OCI-LY1 (cell line): ENCODE results near the gene CDH22.

ENCODE experiments used
- H2AFZ ChIP-seq: fragments of 200-600 bp; sonication (generic), shearing (Covaris generic); 2 replicates; pipeline ENCODE4 v1.6.0; 2014; ENCODE audit warnings: antibody characterized with exemption, mild to moderate bottlenecking, low read length
- H3F3A ChIP-seq: fragments of 200-600 bp; sonication (generic), shearing (Covaris generic); 2 replicates; pipeline ENCODE4 v1.6.0; 2014; ENCODE audit warnings: mild to moderate bottlenecking, antibody characterized with exemption, low read length, moderate library complexity; ENCODE audit not compliant: insufficient read depth
- H3K27ac ChIP-seq: fragments of 200-600 bp; sonication (generic); 2 replicates; pipeline ENCODE4 v1.5.1; 2014; ENCODE audit warnings: low read length, mixed run types, mild to moderate bottlenecking, low read depth; ENCODE audit not compliant: poor library complexity, severe bottlenecking
- H3K27me3 ChIP-seq: fragments of 200-600 bp; sonication (generic); 2 replicates; pipeline ENCODE4 v1.6.0; 2014; ENCODE audit warnings: antibody characterized with exemption, mild to moderate bottlenecking, low read length, moderate library complexity; ENCODE audit not compliant: insufficient read depth
- H3K36me3 ChIP-seq: fragments of 200-600 bp; sonication (generic); 2 replicates; pipeline ENCODE4 v1.6.1; 2014; ENCODE audit warnings: mild to moderate bottlenecking, antibody characterized with exemption, low read length, moderate library complexity, mixed read lengths; ENCODE audit not compliant: insufficient read depth
- H3K4me1 ChIP-seq: fragments of 200-600 bp; sonication (generic); 2 replicates; pipeline ENCODE4 v1.5.1; 2014; ENCODE audit warnings: mild to moderate bottlenecking, low read length, moderate library complexity; ENCODE audit not compliant: insufficient read depth, severe bottlenecking
- H3K4me2 ChIP-seq: fragments of 200-600 bp; sonication (generic), shearing (Covaris generic); 2 replicates; pipeline ENCODE4 v1.6.1; 2014; ENCODE audit warnings: low read length
- H3K4me3 ChIP-seq: fragments of 200-600 bp; sonication (generic); 2 replicates; pipeline ENCODE4 v1.5.1; 2014; ENCODE audit warnings: low read length, low read depth, mild to moderate bottlenecking, mixed read lengths; ENCODE audit not compliant: poor library complexity, severe bottlenecking
- H3K79me2 ChIP-seq: fragments of 200-600 bp; shearing (Covaris generic); 2 replicates; pipeline ENCODE4 v1.6.1; 2016; ENCODE audit warnings: mixed run types, low read length, mixed read lengths; ENCODE audit not compliant: insufficient read depth
- H3K9ac ChIP-seq: fragments of 200-600 bp; sonication (generic), shearing (Covaris generic); 2 replicates; pipeline ENCODE4 v1.6.1; 2014; ENCODE audit warnings: mild to moderate bottlenecking, low read length, mixed read lengths
- H3K9me2 ChIP-seq: fragments of 200-600 bp; sonication (generic), shearing (Covaris generic); 2 replicates; pipeline ENCODE4 v1.6.1; 2014; ENCODE audit warnings: low read depth, mild to moderate bottlenecking, low read length, mixed read lengths
- H3K9me3 ChIP-seq: fragments of 200-600 bp; shearing (Covaris generic); 2 replicates; pipeline ENCODE4 v1.6.1; 2014; ENCODE audit warnings: low read length, mixed read lengths
- H4K20me1 ChIP-seq: fragments of 200-600 bp; sonication (generic), shearing (Covaris generic); 2 replicates; pipeline ENCODE4 v1.6.0; 2016; ENCODE audit warnings: mild to moderate bottlenecking, low read length; ENCODE audit not compliant: insufficient read depth
- EZH2 ChIP-seq: fragments of 200-600 bp; sonication (generic), shearing (Covaris generic); IDR thresholded peaks from 2 replicates; pipeline ENCODE4 v1.8.0; 2017; ENCODE audit warnings: borderline replicate concordance, mixed run types, mild to moderate bottlenecking, antibody characterized with exemption, low read length, moderate library complexity, mixed read lengths
- TF ChIP-seq, protein P1 (sequence below): fragments of 200-600 bp; sonication (generic), shearing (Covaris generic); IDR thresholded peaks from 2 replicates; pipeline ENCODE4 v1.5.1; 2017; ENCODE audit warnings: mild to moderate bottlenecking, antibody characterized with exemption, low read length, moderate library complexity, mixed read lengths

CDH22 gene

DNA sequence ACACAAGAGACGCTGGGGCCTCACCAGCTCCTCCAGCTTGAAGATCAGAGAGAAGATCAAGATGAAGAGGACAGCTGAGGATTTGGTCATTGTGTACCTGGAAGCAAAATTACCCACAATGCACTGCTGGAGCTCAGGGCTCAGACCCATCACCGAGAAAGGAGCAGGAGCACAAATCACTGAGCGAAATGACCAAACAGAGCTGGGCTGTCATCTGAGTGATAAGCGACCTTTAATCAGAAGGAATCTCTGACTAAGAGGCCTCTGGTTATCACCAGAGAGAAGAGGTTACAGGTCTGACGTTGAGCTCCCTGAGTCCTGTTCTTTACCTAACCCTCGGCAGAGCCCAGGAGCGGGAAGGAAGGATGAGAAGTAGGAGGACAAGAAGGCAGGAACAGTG lies 47.5 kb upstream of the CDH22 start:
- TF ChIP-seq, protein P1, sequence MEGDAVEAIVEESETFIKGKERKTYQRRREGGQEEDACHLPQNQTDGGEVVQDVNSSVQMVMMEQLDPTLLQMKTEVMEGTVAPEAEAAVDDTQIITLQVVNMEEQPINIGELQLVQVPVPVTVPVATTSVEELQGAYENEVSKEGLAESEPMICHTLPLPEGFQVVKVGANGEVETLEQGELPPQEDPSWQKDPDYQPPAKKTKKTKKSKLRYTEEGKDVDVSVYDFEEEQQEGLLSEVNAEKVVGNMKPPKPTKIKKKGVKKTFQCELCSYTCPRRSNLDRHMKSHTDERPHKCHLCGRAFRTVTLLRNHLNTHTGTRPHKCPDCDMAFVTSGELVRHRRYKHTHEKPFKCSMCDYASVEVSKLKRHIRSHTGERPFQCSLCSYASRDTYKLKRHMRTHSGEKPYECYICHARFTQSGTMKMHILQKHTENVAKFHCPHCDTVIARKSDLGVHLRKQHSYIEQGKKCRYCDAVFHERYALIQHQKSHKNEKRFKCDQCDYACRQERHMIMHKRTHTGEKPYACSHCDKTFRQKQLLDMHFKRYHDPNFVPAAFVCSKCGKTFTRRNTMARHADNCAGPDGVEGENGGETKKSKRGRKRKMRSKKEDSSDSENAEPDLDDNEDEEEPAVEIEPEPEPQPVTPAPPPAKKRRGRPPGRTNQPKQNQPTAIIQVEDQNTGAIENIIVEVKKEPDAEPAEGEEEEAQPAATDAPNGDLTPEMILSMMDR: no peak
- TF ChIP-seq EZH2: no peak
- Histone ChIP-seq H2AFZ (no peak overlapping the region), H3K9ac (no peak overlapping the region), H3K9me3 (no peaks in the 10 kb centered on the region), H3K4me2 (no peak overlapping the region), H3K9me2 (no peaks in the 10 kb centered on the region), H3F3A (no peaks in the 10 kb centered on the region), H3K4me3 (no peak overlapping the region), H3K27ac (no peak overlapping the region), H3K79me2 (no peaks in the 10 kb centered on the region), H3K36me3 (peaks cover 18% of the 10 kb centered on the region), H3K27me3 (no peaks in the 10 kb centered on the region), H3K4me1 (peaks cover under 1% of the 10 kb centered on the region), H4K20me1 (no peaks in the 10 kb centered on the region)

DNA sequence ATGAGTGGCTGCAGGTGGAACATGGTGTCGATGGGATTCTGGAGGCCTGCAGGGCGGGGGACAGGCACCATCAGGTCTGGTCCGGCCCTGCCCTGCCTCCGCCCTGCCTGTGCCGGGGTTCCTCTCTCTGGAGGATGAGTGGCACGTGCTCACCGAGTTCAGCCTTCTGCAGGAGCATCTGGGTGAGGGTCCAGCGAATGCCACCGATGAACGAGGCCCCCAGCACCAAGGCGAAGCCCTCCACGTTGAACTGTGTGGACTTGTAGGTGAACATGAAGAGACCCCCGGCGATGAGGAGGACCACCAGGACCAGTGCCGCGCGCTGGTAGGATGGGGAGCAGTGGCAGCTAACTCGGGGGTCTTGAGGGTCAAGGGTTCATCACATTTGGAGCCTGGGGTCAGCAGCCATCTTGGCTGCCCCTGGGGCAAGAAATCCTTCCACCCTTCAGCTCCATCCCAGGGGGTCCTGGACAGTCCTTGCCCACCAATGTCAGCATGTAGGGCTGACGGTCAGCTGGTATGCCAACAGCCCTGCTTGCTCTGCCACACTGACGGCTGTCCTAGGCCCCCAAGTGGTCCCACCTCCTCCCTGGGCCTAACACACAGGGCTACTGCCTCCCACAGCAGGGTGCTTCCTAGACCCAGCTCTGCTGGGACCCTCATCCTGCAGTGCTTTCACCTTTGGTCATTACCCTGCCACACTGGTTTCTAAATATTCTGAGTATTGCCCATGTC lies 46.8 kb upstream of the CDH22 start:
- H3K27me3 ChIP-seq: no peaks in the 10 kb centered on the region
- peaks cover 20% of the 10 kb centered on the region for H3K36me3 ChIP-seq
- H3F3A ChIP-seq: no peaks in the 10 kb centered on the region
- no peak overlapping the region for H3K4me2 ChIP-seq
- TF ChIP-seq, protein P1: no peak
- TF ChIP-seq EZH2: no peak
- no peaks in the 10 kb centered on the region for H3K9me2 ChIP-seq
- H4K20me1 ChIP-seq: no peaks in the 10 kb centered on the region
- H3K4me3 ChIP-seq: no peak overlapping the region
- H2AFZ ChIP-seq: no peak overlapping the region
- H3K4me1 ChIP-seq: peaks cover 7% of the 10 kb centered on the region
- H3K9me3 ChIP-seq: no peaks in the 10 kb centered on the region
- H3K27ac ChIP-seq: no peak overlapping the region
- no peak overlapping the region for H3K9ac ChIP-seq
- no peaks in the 10 kb centered on the region for H3K79me2 ChIP-seq

DNA sequence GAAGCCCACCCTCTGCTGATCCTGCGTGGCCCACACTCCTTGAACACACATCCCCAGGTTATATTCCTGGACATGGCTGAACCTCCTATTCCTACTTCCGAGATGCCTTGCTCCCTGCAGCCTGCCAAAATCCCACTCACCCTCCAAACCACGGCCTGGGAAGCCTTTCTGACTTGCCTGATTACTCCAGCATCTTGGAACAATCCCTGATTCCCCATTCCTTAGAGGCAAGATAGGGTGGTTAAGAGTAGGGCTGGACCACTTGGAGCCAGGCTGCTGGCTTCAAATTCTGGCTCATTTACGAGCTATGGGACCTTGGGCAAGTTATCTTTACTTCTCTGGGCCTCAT lies 45.9 kb upstream of the CDH22 start:
- Histone ChIP-seq H3K4me1 (peaks cover 17% of the 10 kb centered on the region), H3K36me3 (peaks cover 23% of the 10 kb centered on the region), H3K79me2 (no peaks in the 10 kb centered on the region), H4K20me1 (no peaks in the 10 kb centered on the region), H2AFZ (no peak overlapping the region), H3K9ac (no peak overlapping the region), H3F3A (no peaks in the 10 kb centered on the region), H3K27me3 (no peaks in the 10 kb centered on the region), H3K4me3 (no peak overlapping the region), H3K9me3 (no peaks in the 10 kb centered on the region), H3K27ac (no peak overlapping the region), H3K4me2 (no peak overlapping the region), H3K9me2 (no peaks in the 10 kb centered on the region)
- no peak for TF ChIP-seq EZH2
- TF ChIP-seq, protein P1: no peak
